H9 (cell line): ENCODE results near the gene NTRK2. TPM values are rescaled to one million over a fixed set of nuclear protein-coding genes. Genes with fewer than 3 reads are reported as not detected.

ENCODE experiments used
- DNase-seq: peaks from one replicate; pipeline ENCODE4 v3.0.0-alpha.2; 2017
- H2AFZ ChIP-seq: one replicate; pipeline ENCODE4 v1.6.1; 2013; ENCODE audit warnings: mild to moderate bottlenecking, low read length, control low read depth, moderate library complexity
- H2AK5ac ChIP-seq: 2 replicates; pipeline ENCODE4 v1.6.1; 2013; ENCODE audit warnings: low read length, control low read depth, mixed read lengths; ENCODE audit not compliant: insufficient read length
- H2BK120ac ChIP-seq: one replicate; pipeline ENCODE4 v1.6.1; 2013; ENCODE audit warnings: low read depth, mild to moderate bottlenecking, low read length, control low read depth, inconsistent platforms; ENCODE audit not compliant: poor library complexity, severe bottlenecking
- H2BK12ac ChIP-seq: 2 replicates; pipeline ENCODE4 v1.6.1; 2013; ENCODE audit warnings: low read length, control low read depth, mixed read lengths, low read depth; ENCODE audit not compliant: insufficient read length
- H2BK15ac ChIP-seq: 2 replicates; pipeline ENCODE4 v1.6.1; 2013; ENCODE audit warnings: low read depth, low read length, control low read depth
- H2BK20ac ChIP-seq: one replicate; pipeline ENCODE4 v1.6.1; 2013; ENCODE audit warnings: low read depth, mild to moderate bottlenecking, low read length, control low read depth, inconsistent platforms; ENCODE audit not compliant: poor library complexity, severe bottlenecking
- H2BK5ac ChIP-seq: 2 replicates; pipeline ENCODE4 v1.6.1; 2013; ENCODE audit warnings: low read length, control low read depth, mixed read lengths; ENCODE audit not compliant: insufficient read length
- H3K14ac ChIP-seq: 2 replicates; pipeline ENCODE4 v1.6.1; 2013; ENCODE audit warnings: low read length, control low read depth; ENCODE audit not compliant: insufficient read depth
- H3K18ac ChIP-seq: 2 replicates; pipeline ENCODE4 v1.6.1; 2013; ENCODE audit warnings: low read depth, mild to moderate bottlenecking, mixed read lengths, low read length, control low read depth; ENCODE audit not compliant: insufficient read length
- H3K23ac ChIP-seq: 2 replicates; pipeline ENCODE4 v1.6.1; 2013; ENCODE audit warnings: low read length, control low read depth, mixed read lengths, low read depth; ENCODE audit not compliant: insufficient read length
- H3K23me2 ChIP-seq: 2 replicates; pipeline ENCODE4 v1.6.1; 2013; ENCODE audit warnings: low read depth, mild to moderate bottlenecking, mixed read lengths, low read length, control low read depth; ENCODE audit not compliant: insufficient read length, poor library complexity, severe bottlenecking
- H3K27ac ChIP-seq: 2 replicates; pipeline ENCODE4 v1.5.1; 2013; ENCODE audit warnings: low read length, control low read depth, mixed read lengths, low read depth; ENCODE audit not compliant: insufficient read length
- H3K27me3 ChIP-seq: 2 replicates; pipeline ENCODE4 v1.6.1; 2013; ENCODE audit warnings: low read length, control low read depth, inconsistent platforms; ENCODE audit not compliant: insufficient read depth
- H3K4ac ChIP-seq: 2 replicates; pipeline ENCODE4 v1.6.1; 2013; ENCODE audit warnings: low read depth, mild to moderate bottlenecking, control low read depth, inconsistent platforms, low read length, moderate library complexity
- H3K4me1 ChIP-seq: 2 replicates; pipeline ENCODE4 v1.6.1; 2013; ENCODE audit warnings: low read length, control low read depth, inconsistent platforms; ENCODE audit not compliant: insufficient read depth
- H3K4me2 ChIP-seq: 2 replicates; pipeline ENCODE4 v1.6.1; 2013; ENCODE audit warnings: low read length, control low read depth, mixed read lengths; ENCODE audit not compliant: insufficient read length, insufficient read depth
- H3K56ac ChIP-seq: 2 replicates; pipeline ENCODE4 v1.6.1; 2013; ENCODE audit warnings: low read depth, mild to moderate bottlenecking, mixed read lengths, low read length, control low read depth; ENCODE audit not compliant: insufficient read length
- H3K79me1 ChIP-seq: 2 replicates; pipeline ENCODE4 v1.6.1; 2013; ENCODE audit warnings: low read depth, mild to moderate bottlenecking, moderate library complexity, low read length, control low read depth, inconsistent platforms; ENCODE audit not compliant: insufficient read depth, poor library complexity, severe bottlenecking
- H3K79me2 ChIP-seq: 2 replicates; pipeline ENCODE4 v1.6.1; 2013; ENCODE audit warnings: low read length, control low read depth, inconsistent platforms; ENCODE audit not compliant: insufficient read depth
- H3K9ac ChIP-seq: 2 replicates; pipeline ENCODE4 v1.6.1; 2013; ENCODE audit warnings: low read length, control low read depth, mixed read lengths; ENCODE audit not compliant: insufficient read length; ENCODE audit errors: extremely low read depth
- H3K9me3 ChIP-seq: one replicate; pipeline ENCODE4 v1.6.1; 2013; ENCODE audit warnings: low read depth, low read length, inconsistent platforms; ENCODE audit not compliant: control insufficient read depth
- H3T11ph ChIP-seq: one replicate; pipeline ENCODE4 v1.6.1; 2013; ENCODE audit warnings: mild to moderate bottlenecking, low read length, control low read depth, inconsistent platforms
- H4K20me1 ChIP-seq: one replicate; pipeline ENCODE4 v1.6.1; 2013; ENCODE audit not compliant: control insufficient read depth, insufficient read length, insufficient read depth
- H4K5ac ChIP-seq: 2 replicates; pipeline ENCODE4 v1.6.1; 2013; ENCODE audit warnings: low read depth, mild to moderate bottlenecking, mixed read lengths, low read length, control low read depth; ENCODE audit not compliant: insufficient read length
- H4K8ac ChIP-seq: replicated peaks from 2 replicates; pipeline ENCODE4 v1.6.1; 2013; ENCODE audit warnings: low read length, control low read depth, mixed read lengths, low read depth; ENCODE audit not compliant: insufficient read length
- H4K91ac ChIP-seq: 2 replicates; pipeline ENCODE4 v1.6.1; 2013; ENCODE audit warnings: low read depth, mild to moderate bottlenecking, moderate library complexity, mixed read lengths, low read length, control low read depth; ENCODE audit not compliant: insufficient read length
- H3K27ac Mint-ChIP-seq, 3 experiments: 2 replicates in 2 of 3; 3 replicates in 1 of 3; pipeline ENCODE4 v1.8.0; 2020 to 2021; ENCODE audit warnings: mixed read lengths in 3 of 3, mild to moderate bottlenecking in 1 of 3, moderate library complexity in 1 of 3
- H3K27me3 Mint-ChIP-seq: 2 replicates; pipeline ENCODE4 v1.8.0; 2021; ENCODE audit warnings: low read depth, mild to moderate bottlenecking, moderate library complexity, mixed read lengths
- H3K36me3 Mint-ChIP-seq, 3 experiments: 2 replicates in 2 of 3; 3 replicates in 1 of 3; pipeline ENCODE4 v1.8.0; 2020 to 2021; ENCODE audit warnings: low read depth in 3 of 3, mixed read lengths in 3 of 3; ENCODE audit not compliant: insufficient read depth in 1 of 3
- H3K4me1 Mint-ChIP-seq, 2 experiments: 2 replicates each; pipeline ENCODE4 v1.8.0; 2020; ENCODE audit warnings: mixed read lengths in 2 of 2
- H3K4me3 Mint-ChIP-seq, 2 experiments: 2 replicates in 1 of 2; 3 replicates in 1 of 2; pipeline ENCODE4 v1.8.0; 2020 to 2021; ENCODE audit warnings: mild to moderate bottlenecking in 2 of 2, mixed read lengths in 2 of 2, moderate library complexity in 1 of 2
- H3K9me3 Mint-ChIP-seq, 2 experiments: 2 replicates in 1 of 2; 3 replicates in 1 of 2; pipeline ENCODE4 v1.8.0; 2020; ENCODE audit warnings: mild to moderate bottlenecking in 2 of 2, mixed read lengths in 2 of 2, moderate library complexity in 1 of 2
- CTCF ChIP-seq: fragments of 200-600 bp; sonication (generic); conservative IDR thresholded peaks from 3 replicates; pipeline ENCODE4 v1.8.0; 2021; ENCODE audit warnings: antibody characterized with exemption, mild to moderate bottlenecking
- WGBS: extraction: QIAGEN DNeasy Blood & Tissue Kit; methylation state at CpG from one replicate; pipeline ENCODE4 v1.1.7; 2013; ENCODE audit warnings: missing lambda C conversion rate, low lambda C conversion rate, mixed read lengths; ENCODE audit not compliant: insufficient read length; ENCODE audit errors: extremely low coverage; 5-methylcytosine and 5-hydroxymethylcytosine counted together
- total RNA-seq: library from RNA; stranded (reverse); gene quantifications from 2 replicates; pipeline ENCODE4 v1.2.1, GENCODE V29; 2021

The NTRK2 gene
- total RNA-seq, 1 experiment from 2014 or later: 0.02 TPM

GRCh38 chr9:85061969-85062368 lies 392.4 kb downstream of the NTRK2 start:
- TF ChIP-seq CTCF: no peak
- Histone ChIP-seq H3K9ac (no peak overlapping the region), H2BK20ac (no peak overlapping the region), H4K8ac (no peak overlapping the region), H3K18ac (no peak overlapping the region), H4K20me1 (no peaks in the 10 kb centered on the region), H2BK5ac (no peak overlapping the region), H3K79me2 (no peaks in the 10 kb centered on the region), H2BK15ac (no peak overlapping the region), H3K4me1 (0 out of 2 replicates have a peak, but pooled peaks cover 2% of the 10 kb centered on the region), H3K79me1 (no peaks in the 10 kb centered on the region), H4K91ac (no peak overlapping the region), H3K9me3 (no peaks in the 10 kb centered on the region), H4K5ac (no peak overlapping the region), H3K4me2 (no peak overlapping the region), H3T11ph (no peak overlapping the region), H2BK12ac (no peak overlapping the region), H3K56ac (no peak overlapping the region), H3K23me2 (no peaks in the 10 kb centered on the region), H3K27me3 (no peaks in the 10 kb centered on the region), H3K14ac (no peak overlapping the region), H3K23ac (no peak overlapping the region), H2AFZ (no peak overlapping the region), H3K4ac (no peak overlapping the region), H3K27ac (no peak overlapping the region), H2BK120ac (no peak overlapping the region), H2AK5ac (no peak overlapping the region)
- WGBS: no CpG with 5 or more reads among the region's 1 CpG
- H3K27me3 Mint-ChIP-seq: no peaks in the 10 kb centered on the region
- no peak overlapping the region for H3K4me3 Mint-ChIP-seq
- no peaks in the 10 kb centered on the region; a peak in 1 of 5 replicates for H3K9me3 Mint-ChIP-seq
- no peak overlapping the region; a peak in 1 of 7 replicates for H3K27ac Mint-ChIP-seq
- H3K4me1 Mint-ChIP-seq: peaks cover 12 to 18% of the 10 kb centered on the region in 2 experiments
- H3K36me3 Mint-ChIP-seq: peaks cover 0 to 5% (median 1%) of the 10 kb centered on the region in 3 experiments; a peak in 1 of 7 replicates
- no peak for DNase-seq
